Mesenchymal stem cell (in vitro differentiated cells and primary cell): ENCODE measurements around the gene FBN3.

Experiments
- DNase-seq: peaks from one replicate; pipeline ENCODE4 v3.0.0-alpha.2; 2013
- H2AFZ ChIP-seq: one replicate; pipeline ENCODE4 v1.6.1; 2013; ENCODE audit warnings: low read depth, mild to moderate bottlenecking, control low read depth, inconsistent platforms, low read length, moderate library complexity
- H2AK5ac ChIP-seq: 2 replicates; pipeline ENCODE4 v1.6.1; 2013; ENCODE audit warnings: low read length, moderate library complexity, mild to moderate bottlenecking, inconsistent platforms; ENCODE audit not compliant: severe bottlenecking
- H2BK120ac ChIP-seq: one replicate; pipeline ENCODE4 v1.6.1; 2013; ENCODE audit warnings: low read depth, mild to moderate bottlenecking, inconsistent platforms, low read length, moderate library complexity
- H2BK12ac ChIP-seq, 2 experiments: one replicate each; pipeline ENCODE4 v1.6.1; 2013; ENCODE audit warnings: inconsistent platforms in 2 of 2, low read length in 2 of 2, mild to moderate bottlenecking in 2 of 2, moderate library complexity in 2 of 2, control low read depth in 1 of 2
- H2BK15ac ChIP-seq: one replicate; pipeline ENCODE4 v1.6.1; 2013; ENCODE audit warnings: mild to moderate bottlenecking, low read depth, inconsistent platforms; ENCODE audit not compliant: poor library complexity, severe bottlenecking
- H2BK5ac ChIP-seq: 2 replicates; pipeline ENCODE4 v1.6.1; 2013; ENCODE audit warnings: low read depth, mild to moderate bottlenecking, low read length, control low read depth, inconsistent platforms; ENCODE audit not compliant: poor library complexity, severe bottlenecking
- H3K14ac ChIP-seq, 2 experiments: one replicate each; pipeline ENCODE4 v1.6.1; 2013; ENCODE audit warnings: inconsistent platforms in 2 of 2, low read length in 2 of 2, control low read depth in 1 of 2, mild to moderate bottlenecking in 1 of 2, moderate library complexity in 1 of 2
- H3K18ac ChIP-seq, 2 experiments: one replicate each; pipeline ENCODE4 v1.6.1; 2013; ENCODE audit warnings: inconsistent platforms in 2 of 2, low read length in 2 of 2, control low read depth in 1 of 2, low read depth in 1 of 2, mild to moderate bottlenecking in 1 of 2
- H3K23ac ChIP-seq, 2 experiments: one replicate each; pipeline ENCODE4 v1.6.1; 2013; ENCODE audit warnings: inconsistent platforms in 2 of 2, low read length in 2 of 2, mild to moderate bottlenecking in 2 of 2, moderate library complexity in 2 of 2, control low read depth in 1 of 2
- H3K27ac ChIP-seq: 2 replicates; pipeline ENCODE4 v1.5.1; 2013; ENCODE audit warnings: mild to moderate bottlenecking, moderate library complexity, low read length, control low read depth, inconsistent platforms; ENCODE audit not compliant: poor library complexity, severe bottlenecking
- H3K27me3 ChIP-seq, 2 experiments: 2 replicates each; pipeline versions ENCODE4 v1.6.1 to v1.7.0; 2013; ENCODE audit warnings: low read length in 2 of 2, mild to moderate bottlenecking in 2 of 2, moderate library complexity in 2 of 2, control low read depth in 1 of 2, inconsistent platforms in 1 of 2; ENCODE audit not compliant: control insufficient read depth in 1 of 2, insufficient read depth in 1 of 2
- H3K36me3 ChIP-seq, 2 experiments: 2 replicates each; pipeline versions ENCODE4 v1.6.1 to v1.7.0; 2013; ENCODE audit warnings: low read length in 2 of 2, control low read depth in 1 of 2, inconsistent platforms in 1 of 2, low read depth in 1 of 2, mild to moderate bottlenecking in 1 of 2; ENCODE audit not compliant: insufficient read depth in 2 of 2, control insufficient read depth in 1 of 2
- H3K4ac ChIP-seq, 2 experiments: one replicate each; pipeline ENCODE4 v1.6.1; 2013; ENCODE audit warnings: inconsistent platforms in 2 of 2, low read length in 2 of 2, mild to moderate bottlenecking in 2 of 2, moderate library complexity in 2 of 2, control low read depth in 1 of 2, low read depth in 1 of 2
- H3K4me1 ChIP-seq: 2 replicates; pipeline ENCODE4 v1.6.1; 2013; ENCODE audit warnings: low read depth, low read length, control low read depth; ENCODE audit not compliant: control insufficient read depth, insufficient read depth
- H3K4me2 ChIP-seq: 2 replicates; pipeline ENCODE4 v1.6.1; 2013; ENCODE audit warnings: low read length, mild to moderate bottlenecking, inconsistent platforms; ENCODE audit not compliant: poor library complexity, severe bottlenecking
- H3K4me3 ChIP-seq, 2 experiments: 2 replicates each; pipeline versions ENCODE4 v1.5.1 to v1.7.0; 2013; ENCODE audit warnings: low read length in 2 of 2, mild to moderate bottlenecking in 2 of 2, control low read depth in 1 of 2, low read depth in 1 of 2; ENCODE audit not compliant: insufficient read depth in 1 of 2
- H3K79me1 ChIP-seq: replicated peaks from 2 replicates; pipeline ENCODE4 v1.6.1; 2013; ENCODE audit warnings: mild to moderate bottlenecking, control low read depth, low read length, inconsistent platforms; ENCODE audit not compliant: poor library complexity, severe bottlenecking
- H3K9ac ChIP-seq: 2 replicates; pipeline ENCODE4 v1.7.0; 2013; ENCODE audit warnings: mild to moderate bottlenecking, low read length, moderate library complexity
- H3K9me3 ChIP-seq: 2 replicates; pipeline ENCODE4 v1.7.0; 2013; ENCODE audit warnings: mild to moderate bottlenecking, low read length; ENCODE audit not compliant: control insufficient read depth
- H4K8ac ChIP-seq: one replicate; pipeline ENCODE4 v1.6.1; 2013; ENCODE audit warnings: inconsistent platforms, mild to moderate bottlenecking, low read length, moderate library complexity
- H4K91ac ChIP-seq: one replicate; pipeline ENCODE4 v1.6.1; 2013; ENCODE audit warnings: mild to moderate bottlenecking, low read length, inconsistent platforms
- WGBS: methylation state at CpG from one replicate; pipeline ENCODE4 v1.1.7; 2013; ENCODE audit warnings: mixed read lengths; 5-methylcytosine and 5-hydroxymethylcytosine counted together

FBN3 gene

DNA sequence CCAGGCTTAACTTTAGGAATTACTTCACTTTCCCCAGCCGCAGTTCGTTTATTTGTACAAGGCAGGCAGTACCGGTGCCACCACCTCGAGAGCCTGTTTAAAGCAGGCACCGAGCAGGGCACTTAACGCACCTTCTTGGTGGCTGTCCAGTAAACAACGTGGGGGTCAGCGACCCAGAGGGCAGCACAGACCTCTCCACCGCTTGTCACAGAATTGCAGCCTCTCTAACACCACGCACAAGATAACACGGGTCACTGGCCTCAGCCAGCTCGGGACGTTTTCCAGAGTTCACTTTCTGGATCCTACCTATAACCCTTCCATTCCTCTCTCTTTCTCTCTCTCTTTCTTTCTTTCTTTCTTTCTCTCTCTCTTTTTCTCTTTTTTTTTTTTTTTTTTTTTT is 127.1 kb downstream of the FBN3 start:
- H3K79me1 ChIP-seq, result no peaks in the 10 kb centered on the region
- H3K4me1 ChIP-seq, result no peaks in the 10 kb centered on the region
- no peak overlapping the region for H3K4ac ChIP-seq
- H3K9me3 ChIP-seq, result no peaks in the 10 kb centered on the region
- H4K91ac ChIP-seq, result no peak overlapping the region
- H3K23ac ChIP-seq, result no peak overlapping the region
- no peak overlapping the region for H3K14ac ChIP-seq
- no peak for DNase-seq
- H2BK12ac ChIP-seq, result no peak overlapping the region
- H3K18ac ChIP-seq, result no peak overlapping the region
- no peak overlapping the region for H2AK5ac ChIP-seq
- H3K4me2 ChIP-seq, result no peak overlapping the region
- H2BK5ac ChIP-seq, result no peak overlapping the region
- H3K4me3 ChIP-seq, result no peak overlapping the region
- no peak overlapping the region for H4K8ac ChIP-seq
- H3K27me3 ChIP-seq, result no peaks in the 10 kb centered on the region
- peaks cover 3% of the 10 kb centered on the region in 2 experiments for H3K36me3 ChIP-seq
- H3K27ac ChIP-seq, result no peak overlapping the region
- no peak overlapping the region for H2AFZ ChIP-seq
- 81% methylated on average over 13 of the region's 13 CpGs for whole genome bisulfite sequencing
- no peak overlapping the region for H2BK15ac ChIP-seq
- no peak overlapping the region for H2BK120ac ChIP-seq
- H3K9ac ChIP-seq, result no peak overlapping the region

DNA sequence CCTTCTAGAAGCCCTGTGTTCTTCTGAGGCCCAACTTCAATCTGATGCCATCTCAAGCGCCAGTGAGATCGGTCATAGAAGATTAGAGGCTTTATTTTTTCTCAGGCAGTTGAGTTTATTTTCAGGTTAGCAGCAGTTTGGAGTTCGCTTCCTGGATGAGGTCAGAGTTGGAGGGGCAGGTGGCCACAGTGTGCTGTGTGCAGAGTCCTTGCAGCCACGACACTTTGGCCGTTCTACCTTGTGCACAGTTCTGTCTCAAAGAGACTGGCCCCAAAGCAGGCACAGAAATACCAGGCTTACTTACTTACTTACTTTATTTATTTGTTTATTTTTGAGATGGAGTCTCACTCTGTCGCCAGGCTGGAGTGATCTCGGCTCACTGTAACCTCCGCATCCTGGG is 128.0 kb downstream of the FBN3 start:
- Histone ChIP-seq H2BK15ac (no peak overlapping the region), H3K79me1 (no peaks in the 10 kb centered on the region), H4K91ac (no peak overlapping the region), H4K8ac (no peak overlapping the region), H3K4ac (no peak overlapping the region), H3K18ac (no peak overlapping the region), H3K27ac (no peak overlapping the region), H2BK12ac (no peak overlapping the region), H2BK5ac (no peak overlapping the region), H3K9me3 (no peaks in the 10 kb centered on the region), H3K36me3 (peaks cover 3% of the 10 kb centered on the region in 2 experiments), H3K4me1 (no peaks in the 10 kb centered on the region), H3K4me3 (no peak overlapping the region), H2AK5ac (no peak overlapping the region), H3K27me3 (no peaks in the 10 kb centered on the region), H3K9ac (no peak overlapping the region), H3K14ac (no peak overlapping the region), H3K23ac (no peak overlapping the region), H2AFZ (no peak overlapping the region), H3K4me2 (no peak overlapping the region), H2BK120ac (no peak overlapping the region)
- WGBS, result 92% methylated on average over 6 of the region's 8 CpGs
- no peak for DNase-seq

DNA sequence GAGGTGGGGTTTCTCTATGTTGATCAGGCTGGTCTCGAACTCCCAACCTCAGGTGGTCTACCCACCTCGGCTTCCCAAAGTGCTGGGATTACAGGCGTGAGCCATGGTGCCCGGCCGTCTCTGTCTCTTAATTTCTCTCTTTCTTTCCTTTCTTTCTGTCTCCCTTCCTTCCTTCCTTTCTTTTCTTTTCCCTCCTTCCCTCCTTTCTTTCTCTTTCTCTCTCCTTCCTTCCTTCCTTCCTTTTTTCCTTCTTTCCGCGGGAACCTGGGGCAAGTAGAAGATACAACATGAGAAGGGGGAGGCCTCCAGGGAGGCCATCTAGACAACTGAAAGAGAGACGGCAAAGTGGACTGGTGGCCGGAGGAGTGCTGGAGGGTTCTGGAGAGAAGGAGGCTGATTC is 128.7 kb downstream of the FBN3 start:
- no peak overlapping the region for H2AK5ac ChIP-seq
- no peak overlapping the region for H3K9ac ChIP-seq
- WGBS, result 80% methylated on average over 9 of the region's 9 CpGs
- H3K23ac ChIP-seq, result no peak overlapping the region
- no peaks in the 10 kb centered on the region for H3K79me1 ChIP-seq
- no peak for DNase-seq
- H4K8ac ChIP-seq, result no peak overlapping the region
- H2BK120ac ChIP-seq, result no peak overlapping the region
- no peaks in the 10 kb centered on the region for H3K27me3 ChIP-seq
- no peak overlapping the region for H4K91ac ChIP-seq
- no peaks in the 10 kb centered on the region for H3K4me1 ChIP-seq
- H3K27ac ChIP-seq, result no peak overlapping the region
- H3K18ac ChIP-seq, result no peak overlapping the region
- no peak overlapping the region for H3K4me3 ChIP-seq
- no peak overlapping the region for H2BK15ac ChIP-seq
- peaks cover 3% of the 10 kb centered on the region in 2 experiments for H3K36me3 ChIP-seq
- no peak overlapping the region for H3K14ac ChIP-seq
- H2AFZ ChIP-seq, result no peak overlapping the region
- H3K9me3 ChIP-seq, result no peaks in the 10 kb centered on the region
- H2BK12ac ChIP-seq, result no peak overlapping the region
- no peak overlapping the region for H2BK5ac ChIP-seq
- no peak overlapping the region for H3K4me2 ChIP-seq
- no peak overlapping the region for H3K4ac ChIP-seq

DNA sequence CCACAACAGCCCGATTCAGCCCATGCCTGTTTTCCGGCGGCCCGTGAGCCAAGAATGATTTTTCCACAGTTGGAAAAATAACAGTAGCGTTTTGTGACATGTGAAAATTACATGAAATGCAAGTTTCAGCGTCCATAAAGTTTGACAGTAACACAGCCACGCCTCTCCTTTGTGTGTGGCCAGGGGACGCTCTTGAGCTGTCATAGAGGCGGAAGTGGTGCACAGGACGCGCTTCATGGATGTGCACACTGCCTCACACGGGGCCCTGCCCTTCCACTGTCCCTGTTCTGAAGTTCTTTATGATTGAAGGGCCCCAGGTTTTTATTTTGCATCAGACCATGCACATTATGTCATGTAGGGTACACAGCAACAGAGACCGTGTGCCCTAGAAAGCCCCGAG is 131.6 kb downstream of the FBN3 start:
- Histone ChIP-seq H3K27me3 (no peaks in the 10 kb centered on the region), H3K27ac (no peak overlapping the region), H4K8ac (no peak overlapping the region), H3K36me3 (peaks cover 3% of the 10 kb centered on the region in 2 experiments), H3K18ac (no peak overlapping the region), H3K4me1 (no peaks in the 10 kb centered on the region), H3K9me3 (no peaks in the 10 kb centered on the region), H3K4ac (no peak overlapping the region), H2BK5ac (no peak overlapping the region), H3K4me2 (no peak overlapping the region), H3K9ac (no peak overlapping the region), H3K4me3 (no peak overlapping the region), H2BK12ac (no peak overlapping the region), H2BK15ac (no peak overlapping the region), H2AFZ (no peak overlapping the region), H3K79me1 (peaks cover 6% of the 10 kb centered on the region), H4K91ac (no peak overlapping the region), H3K23ac (no peak overlapping the region), H2BK120ac (no peak overlapping the region), H3K14ac (no peak overlapping the region), H2AK5ac (no peak overlapping the region)
- 90% methylated on average over 14 of the region's 14 CpGs for WGBS
- no peak for DNase-seq
